Measurements from ENCODE around the gene G6PD. TPM values are rescaled to one million over a fixed set of nuclear protein-coding genes. Genes with fewer than 3 reads are reported as not detected.
"Not testable (repeated sequence)": the region's sequence is repeated elsewhere in the genome, so short reads cannot be mapped to it uniquely, and the experiment has no call there.

The G6PD gene
- total and polyA plus RNA-seq, 9 donors = 18.0 to 115 (median 50.9) TPM

- 86 to 87% (median 87%) methylated on average over 5 of the region's 5 CpGs for WGBS, 3 donors
- DNase-seq = peak in 1 of 5 donors; percentile 2
- H3K27me3 ChIP-seq = no peaks in the 10 kb centered on the region
- H3K36me3 ChIP-seq = no peaks in the 10 kb centered on the region
- no peak for TF ChIP-seq EP300 (IDR thresholded peaks at IDR 0.05)
- no peak for TF ChIP-seq POLR2A (IDR thresholded peaks at IDR 0.05)
- TF ChIP-seq CTCF (IDR thresholded peaks at IDR 0.05) = no peak
- no peak overlapping the region for H3K4me3 ChIP-seq
- intact Hi-C loops (cut with DNase I) = no loop called here
- H3K27ac ChIP-seq = no peak overlapping the region
- no peaks in the 10 kb centered on the region for H3K4me1 ChIP-seq (ENCODE audit: insufficient read depth)
- H3K9me3 ChIP-seq = no peaks in the 10 kb centered on the region
These were observed 45.9 kb upstream of the G6PD start for GRCh38 chrX:154592505-154592904.

GRCh38 chrX:154590415-154590814 is 43.8 kb upstream of the G6PD start:
- 20 to 41% methylated on average over 3 to 6 of the region's 13 CpGs; no CpG with 5 or more reads in 1 of the 3 donors for WGBS, 3 donors
- not testable (repeated sequence) for H3K9me3 ChIP-seq

GRCh38 chrX:154584585-154585183 is 38.0 kb upstream of the G6PD start, which contains the start of gene CTAG1A:
Gene CTAG1A (plus strand): TSS chrX:154585133. CDS start chrX:154585207, 74 bp downstream.
- H3K36me3 ChIP-seq; H3K4me1 ChIP-seq (ENCODE audit: insufficient read depth); DNase-seq; intact Hi-C loops (cut with DNase I); H3K27ac ChIP-seq; H3K9me3 ChIP-seq; H3K27me3 ChIP-seq; H3K4me3 ChIP-seq: not testable (repeated sequence)
- no CpG with 5 or more reads among the region's 39 CpGs for WGBS, 3 donors

More at GRCh38 chrX:154590415-154590814, 43.8 kb upstream of the G6PD start:
- H3K4me1 ChIP-seq (ENCODE audit: insufficient read depth); H3K4me3 ChIP-seq; H3K27ac ChIP-seq; intact Hi-C loops (cut with DNase I); H3K36me3 ChIP-seq; H3K27me3 ChIP-seq; DNase-seq: not testable (repeated sequence)

- H3K9me3 ChIP-seq; H3K36me3 ChIP-seq; intact Hi-C loops (cut with DNase I); H3K4me1 ChIP-seq (ENCODE audit: insufficient read depth); H3K27ac ChIP-seq; DNase-seq; H3K27me3 ChIP-seq; H3K4me3 ChIP-seq: not testable (repeated sequence)
- WGBS, 3 donors = no CpG with 5 or more reads among the region's 8 CpGs
These were observed 36.3 kb upstream of the G6PD start for GRCh38 chrX:154582994-154583393.

- intact Hi-C loops (cut with DNase I); H3K4me3 ChIP-seq; H3K27ac ChIP-seq; H3K9me3 ChIP-seq; DNase-seq; H3K4me1 ChIP-seq (ENCODE audit: insufficient read depth); H3K27me3 ChIP-seq; H3K36me3 ChIP-seq: not testable (repeated sequence)
- WGBS, 3 donors = no CpG with 5 or more reads among the region's 5 CpGs
These were observed 28.4 kb upstream of the G6PD start for GRCh38 chrX:154575076-154575475.

GRCh38 chrX:154573061-154573460 is 26.4 kb upstream of the G6PD start:
- intact Hi-C loops (cut with DNase I); H3K27ac ChIP-seq; H3K4me1 ChIP-seq (ENCODE audit: insufficient read depth); DNase-seq; H3K27me3 ChIP-seq; H3K9me3 ChIP-seq; H3K4me3 ChIP-seq; H3K36me3 ChIP-seq: not testable (repeated sequence)
- whole genome bisulfite sequencing, 3 donors = no CpG with 5 or more reads among the region's 10 CpGs

- H3K4me1 ChIP-seq (ENCODE audit: insufficient read depth); H3K36me3 ChIP-seq; H3K9me3 ChIP-seq; intact Hi-C loops (cut with DNase I); H3K27ac ChIP-seq; H3K4me3 ChIP-seq; DNase-seq; H3K27me3 ChIP-seq: not testable (repeated sequence)
- WGBS, 3 donors = no CpG with 5 or more reads among the region's 11 CpGs
These were observed 23.7 kb upstream of the G6PD start for GRCh38 chrX:154570361-154570760.

GRCh38 chrX:154562295-154562694 is 15.6 kb upstream of the G6PD start:
- WGBS, 3 donors = no CpG with 5 or more reads among the region's 10 CpGs
- H3K27me3 ChIP-seq; DNase-seq; H3K9me3 ChIP-seq; intact Hi-C loops (cut with DNase I); H3K4me1 ChIP-seq (ENCODE audit: insufficient read depth); H3K4me3 ChIP-seq; H3K27ac ChIP-seq; H3K36me3 ChIP-seq: not testable (repeated sequence)

GRCh38 chrX:154560326-154560725 is 13.7 kb upstream of the G6PD start:
- DNase-seq; H3K27me3 ChIP-seq; intact Hi-C loops (cut with DNase I); H3K4me1 ChIP-seq (ENCODE audit: insufficient read depth); H3K36me3 ChIP-seq; H3K9me3 ChIP-seq; H3K27ac ChIP-seq; H3K4me3 ChIP-seq: not testable (repeated sequence)
- WGBS, 3 donors = 76% methylated on average over 13 of the region's 31 CpGs; no CpG with 5 or more reads in 2 of the 3 donors

GRCh38 chrX:154558896-154559295 is 12.2 kb upstream of the G6PD start:
- 91% methylated on average over 10 of the region's 21 CpGs; no CpG with 5 or more reads in 2 of the 3 donors for WGBS, 3 donors
- DNase-seq; H3K4me3 ChIP-seq; H3K4me1 ChIP-seq (ENCODE audit: insufficient read depth); H3K9me3 ChIP-seq; H3K27ac ChIP-seq; H3K27me3 ChIP-seq; H3K36me3 ChIP-seq; intact Hi-C loops (cut with DNase I): not testable (repeated sequence)

- H3K4me3 ChIP-seq; H3K27me3 ChIP-seq; H3K4me1 ChIP-seq (ENCODE audit: insufficient read depth); DNase-seq; H3K36me3 ChIP-seq; H3K9me3 ChIP-seq; H3K27ac ChIP-seq; intact Hi-C loops (cut with DNase I): not testable (repeated sequence)
- WGBS, 3 donors = 78 to 82% methylated on average over 4 to 5 of the region's 24 CpGs; no CpG with 5 or more reads in 1 of the 3 donors
These were observed 11.5 kb upstream of the G6PD start for GRCh38 chrX:154558060-154558690.
